ENCODE data around the gene GPR157. TPM values are rescaled to one million over a fixed set of nuclear protein-coding genes. Genes with fewer than 3 reads are reported as not detected.

GPR157 gene
- total and polyA plus RNA-seq, 2 donors (not counting 1 experiment from before 2014, with no cell fraction given): 2.0 to 21.2 TPM

DNA sequence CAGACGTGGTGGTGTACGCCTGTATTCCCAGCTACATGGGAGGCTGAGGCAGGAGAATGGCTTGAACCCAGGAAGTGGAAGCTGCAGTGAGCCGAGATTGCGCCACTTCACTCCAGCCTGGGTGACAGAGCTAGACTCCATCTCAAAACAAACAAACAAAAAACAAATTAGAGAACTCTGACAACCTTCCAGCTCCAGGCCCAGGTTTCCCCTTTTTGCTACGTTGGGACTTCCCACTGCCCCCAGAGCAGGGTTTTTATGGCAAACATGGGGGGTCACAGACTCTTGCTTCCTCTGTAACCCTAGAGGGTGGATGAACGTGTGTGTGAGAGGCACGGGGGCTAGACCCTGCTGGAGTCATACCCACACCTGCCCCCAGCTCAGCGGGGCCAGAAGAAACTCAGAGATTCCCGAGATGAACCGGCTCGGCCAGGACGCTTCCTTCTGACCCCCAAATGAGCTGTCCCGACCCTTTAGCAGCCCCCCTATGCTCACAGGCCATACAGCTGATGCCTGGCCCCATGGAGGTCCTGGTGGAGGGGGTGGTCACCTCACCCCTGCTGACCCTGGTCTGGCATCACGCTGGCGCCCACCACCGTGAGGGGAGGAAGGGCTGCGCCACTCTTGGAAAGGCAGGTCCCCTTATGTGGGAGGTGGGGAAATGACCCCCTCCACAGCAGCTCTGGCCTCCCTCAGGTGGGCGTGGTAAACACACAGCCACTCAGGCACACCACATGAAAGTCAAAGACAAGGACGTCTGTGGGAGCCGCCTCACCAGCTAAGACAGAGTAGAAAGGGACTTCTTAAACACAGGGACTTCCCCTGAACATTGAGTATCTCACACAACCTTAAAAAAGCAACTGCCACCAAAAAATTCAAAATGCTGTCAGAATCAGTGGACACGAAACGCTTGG is 7.1 kb downstream of the GPR157 start:
- peak overlapping the region; percentile 31 for H3K4me2 ChIP-seq (replicated peaks; ENCODE audit: low read depth, low read length, poor library complexity, severe bottlenecking)
- no peaks in the 10 kb centered on the region for H3K79me2 ChIP-seq (ENCODE audit: control insufficient read depth, insufficient read depth, low read length)
- POLR2A ChIA-PET: no interaction called here
- H2AFZ ChIP-seq (ENCODE audit: insufficient read depth, low read depth, low read length, poor library complexity, severe bottlenecking): no peak overlapping the region
- Mint-ChIP-seq H3K9me3 (ENCODE audit: insufficient read depth) (no peaks in the 10 kb centered on the region), H3K27me3 (no peaks in the 10 kb centered on the region), H3K4me1 (peaks cover 36% of the 10 kb centered on the region), H3K27ac (no peak overlapping the region), H3K4me3 (peak overlapping the region; percentile 43)
- ATAC-seq (ENCODE audit: low read depth) (peak; percentile 76), DNase-seq (peak; percentile 50)
- H3K27ac ChIP-seq (ENCODE audit: low read length in 2 of 2): no peak overlapping the region
- no peak overlapping the region for H3K9ac ChIP-seq (ENCODE audit: low read length)
- H3K4me1 ChIP-seq (ENCODE audit: control insufficient read depth in 2 of 2, insufficient read depth in 2 of 2, low read length in 2 of 2): peaks cover 14 to 23% of the 10 kb centered on the region in 2 donors
- no peak for TF ChIP-seq EZH2 (IDR thresholded peaks at IDR 0.05; ENCODE audit: borderline replicate concordance, insufficient read depth, low read depth, low read length, poor library complexity, severe bottlenecking)
- TF ChIP-seq, protein P1, sequence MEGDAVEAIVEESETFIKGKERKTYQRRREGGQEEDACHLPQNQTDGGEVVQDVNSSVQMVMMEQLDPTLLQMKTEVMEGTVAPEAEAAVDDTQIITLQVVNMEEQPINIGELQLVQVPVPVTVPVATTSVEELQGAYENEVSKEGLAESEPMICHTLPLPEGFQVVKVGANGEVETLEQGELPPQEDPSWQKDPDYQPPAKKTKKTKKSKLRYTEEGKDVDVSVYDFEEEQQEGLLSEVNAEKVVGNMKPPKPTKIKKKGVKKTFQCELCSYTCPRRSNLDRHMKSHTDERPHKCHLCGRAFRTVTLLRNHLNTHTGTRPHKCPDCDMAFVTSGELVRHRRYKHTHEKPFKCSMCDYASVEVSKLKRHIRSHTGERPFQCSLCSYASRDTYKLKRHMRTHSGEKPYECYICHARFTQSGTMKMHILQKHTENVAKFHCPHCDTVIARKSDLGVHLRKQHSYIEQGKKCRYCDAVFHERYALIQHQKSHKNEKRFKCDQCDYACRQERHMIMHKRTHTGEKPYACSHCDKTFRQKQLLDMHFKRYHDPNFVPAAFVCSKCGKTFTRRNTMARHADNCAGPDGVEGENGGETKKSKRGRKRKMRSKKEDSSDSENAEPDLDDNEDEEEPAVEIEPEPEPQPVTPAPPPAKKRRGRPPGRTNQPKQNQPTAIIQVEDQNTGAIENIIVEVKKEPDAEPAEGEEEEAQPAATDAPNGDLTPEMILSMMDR (IDR thresholded peaks at IDR 0.05): no peak
- H3K36me3 ChIP-seq (replicated peaks in 1 of 2; ENCODE audit: control extremely low read depth in 1 of 2, control insufficient read depth in 1 of 2, extremely low read depth in 1 of 2, insufficient read depth in 2 of 2, low read length in 1 of 2): no peaks in the 10 kb centered on the region
- CTCF ChIA-PET: interaction anchor here (1.7 to 4.4 kb wide), 4 partner anchors 11 to 74 kb away, joined by 5 to 27 read pairs (median 6); no protein-coding TSS in a partner anchor
- WGBS (ENCODE audit: insufficient coverage): 66% methylated on average over 10 of the region's 22 CpGs
- H4K20me1 ChIP-seq (ENCODE audit: control insufficient read depth, insufficient read depth, low read length, poor library complexity, severe bottlenecking): no peaks in the 10 kb centered on the region
- intact Hi-C loops (cut with micrococcal nuclease): no loop called here
- H3K9me3 ChIP-seq (ENCODE audit: control extremely low read depth in 1 of 3, control insufficient read depth in 2 of 3, insufficient read depth in 1 of 3, low read length in 2 of 3): no peaks in the 10 kb centered on the region
- no peaks in the 10 kb centered on the region for H3K27me3 ChIP-seq (replicated peaks in 1 of 4; ENCODE audit: control extremely low read depth in 1 of 4, control insufficient read depth in 3 of 4, insufficient read depth in 4 of 4, low read length in 3 of 4)
- H3K4me3 ChIP-seq (ENCODE audit: control extremely low read depth in 1 of 5, extremely low read depth in 1 of 5, insufficient read depth in 1 of 5, low read depth in 2 of 5, low read length in 4 of 5): no peak overlapping the region

All from B cell (primary cell).